Measurements from ENCODE around the gene UBE2QL1. TPM values are rescaled to one million over a fixed set of nuclear protein-coding genes. Genes with fewer than 3 reads are reported as not detected.

UBE2QL1 gene
- total and polyA plus RNA-seq, 2 of the 8 experiments (the other 6 are each of a cell fraction or from before 2014, with no cell fraction given) = 0.43 to 0.65 TPM

GRCh38 chr5:6462671-6463070 is 14.0 kb downstream of the UBE2QL1 start:
- no peak overlapping the region for H2BK15ac ChIP-seq (ENCODE audit: low read length)
- no peak overlapping the region for H4K91ac ChIP-seq (replicated peaks; ENCODE audit: insufficient read length, low read length)
- no peak overlapping the region for H3K4ac ChIP-seq (replicated peaks; ENCODE audit: insufficient read length, low read depth, low read length)
- H3K27me3 ChIP-seq (replicated peaks in 1 of 4; ENCODE audit: control insufficient read depth in 3 of 4, extremely low read depth in 1 of 4, insufficient read depth in 3 of 4, low read length in 3 of 4) = peaks cover 0 to 4% (median 1%) of the 10 kb centered on the region in 4 experiments; a peak in 3 of 7 replicates
- no peak overlapping the region for H2BK20ac ChIP-seq (ENCODE audit: low read length)
- no peak overlapping the region for H2BK5ac ChIP-seq (ENCODE audit: low read depth, low read length)
- no peak overlapping the region for H3K18ac ChIP-seq (ENCODE audit: extremely low read depth, low read length)
- H3K4me3 ChIP-seq (ENCODE audit: extremely low read depth in 1 of 4, insufficient read depth in 2 of 4, low read depth in 3 of 4, low read length in 4 of 4) = no peak overlapping the region
- H3K4me1 ChIP-seq (replicated peaks in 1 of 4; ENCODE audit: control insufficient read depth in 3 of 4, insufficient read depth in 4 of 4, low read length in 3 of 4) = peaks cover 0 to 6% (median 3%) of the 10 kb centered on the region in 4 experiments; a peak in 4 of 7 replicates
- no peak for DNase-seq (ENCODE audit: low read depth in 1 of 2, low spot score in 2 of 2)
- no peaks in the 10 kb centered on the region; the same call in 1 of the 2 replicates for H3K79me1 ChIP-seq (ENCODE audit: low read depth, low read length)
- 94% methylated on average over 7 of the region's 7 CpGs; no CpG with 5 or more reads in 1 of the 2 experiments for WGBS, 2 experiments (ENCODE audit: extremely low coverage in 1 of 2, insufficient coverage in 1 of 2, insufficient read length in 1 of 2, insufficient replicate concordance in 2 of 2, low coverage in 1 of 2, low lambda C conversion rate in 2 of 2, missing lambda C conversion rate in 1 of 2)
- ChIA-PET CTCF (ENCODE audit: partially characterized antibody) (no interaction called here), POLR2A (ENCODE audit: partially characterized antibody) (no interaction called here)
- H3K23ac ChIP-seq (ENCODE audit: insufficient read length) = no peak overlapping the region
- H4K5ac ChIP-seq (ENCODE audit: insufficient read length, low read depth, low read length) = no peak overlapping the region
- H3K9me3 ChIP-seq (ENCODE audit: insufficient read depth in 2 of 2, low read depth in 1 of 2, low read length in 1 of 2) = no peaks in the 10 kb centered on the region
- H3K36me3 ChIP-seq (ENCODE audit: control insufficient read depth in 2 of 4, insufficient read depth in 4 of 4, low read length in 3 of 4) = no peaks in the 10 kb centered on the region
- no peak overlapping the region for H2BK12ac ChIP-seq (ENCODE audit: low read depth, low read length)
- no peak overlapping the region for H3K14ac ChIP-seq (ENCODE audit: insufficient read length)
- FAIRE-seq = no peak
- H2BK120ac ChIP-seq (replicated peaks; ENCODE audit: low read depth, low read length) = no peak overlapping the region
- H4K8ac ChIP-seq (ENCODE audit: extremely low read depth, insufficient read depth, low read length) = no peak overlapping the region
- no peak overlapping the region for H2AFZ ChIP-seq (ENCODE audit: low read length)
- H3K56ac ChIP-seq (replicated peaks; ENCODE audit: insufficient read length, low read depth, low read length) = no peak overlapping the region
- no peak overlapping the region for H3K9ac ChIP-seq (replicated peaks in 1 of 4; ENCODE audit: extremely low read depth in 1 of 4, low read depth in 3 of 4, low read length in 3 of 4)
- peaks cover 0 to 2% of the 10 kb centered on the region in 2 experiments for H4K20me1 ChIP-seq (replicated peaks in 1 of 2; ENCODE audit: control insufficient read depth in 1 of 2, insufficient read depth in 2 of 2, low read length in 2 of 2)
- no peaks in the 10 kb centered on the region for H3K23me2 ChIP-seq (ENCODE audit: low read depth, low read length)
- no peak overlapping the region for H3K27ac ChIP-seq (ENCODE audit: low read depth, low read length)
- H3K4me2 ChIP-seq (ENCODE audit: insufficient read depth in 1 of 2, low read depth in 2 of 2, low read length in 2 of 2) = no peak overlapping the region
- H2AK5ac ChIP-seq (ENCODE audit: low read depth, low read length) = no peak overlapping the region
- no peaks in the 10 kb centered on the region for H3K79me2 ChIP-seq (ENCODE audit: control insufficient read depth in 1 of 2, insufficient read depth in 2 of 2, low read length in 2 of 2)
- TF ChIP-seq JUN (IDR thresholded peaks at IDR 0.05; ENCODE audit: low read depth, low read length) (no peak), SIX5 (IDR thresholded peaks at IDR 0.05; ENCODE audit: low read depth, low read length) (no peak), CTCF (IDR thresholded peaks at IDR 0.05; ENCODE audit: control extremely low read depth in 1 of 3, insufficient read depth in 1 of 3, low read depth in 1 of 3, low read length in 3 of 3) (no peak), CBX5 (IDR thresholded peaks at IDR 0.05; ENCODE audit: low read depth, low read length) (no peak), SIN3A (conservative IDR thresholded peaks at IDR 0.05 in 1 of 2, IDR thresholded peaks at IDR 0.05 in 1 of 2; ENCODE audit: low read depth in 1 of 2, low read length in 2 of 2) (no peak), SP1 (IDR thresholded peaks at IDR 0.05; ENCODE audit: low read depth, low read length) (no peak), POU5F1 (IDR thresholded peaks at IDR 0.05; ENCODE audit: low read depth, low read length) (no peak), TEAD4 (IDR thresholded peaks at IDR 0.05; ENCODE audit: low read depth, low read length) (no peak), FOSL1 (IDR thresholded peaks at IDR 0.05; ENCODE audit: insufficient read depth, low read depth, low read length) (no peak), TCF12 (IDR thresholded peaks at IDR 0.05; ENCODE audit: low read depth, low read length) (no peak), MAX (IDR thresholded peaks at IDR 0.05) (no peak), POLR2AphosphoS5 (IDR thresholded peaks at IDR 0.05; ENCODE audit: low read depth, low read length) (no peak), YY1 (IDR thresholded peaks at IDR 0.05; ENCODE audit: low read depth, low read length) (no peak)

Measured in H1 (cell line).